ENCODE measurements around the gene KCNS3.

GRCh38 chr2:17839959-17840358, 38.5 kb upstream of the KCNS3 start:
- no peak for TF ChIP-seq EZH2 (IDR thresholded peaks at IDR 0.05; ENCODE audit: borderline replicate concordance, low read length)
- TF ChIP-seq, protein P1, sequence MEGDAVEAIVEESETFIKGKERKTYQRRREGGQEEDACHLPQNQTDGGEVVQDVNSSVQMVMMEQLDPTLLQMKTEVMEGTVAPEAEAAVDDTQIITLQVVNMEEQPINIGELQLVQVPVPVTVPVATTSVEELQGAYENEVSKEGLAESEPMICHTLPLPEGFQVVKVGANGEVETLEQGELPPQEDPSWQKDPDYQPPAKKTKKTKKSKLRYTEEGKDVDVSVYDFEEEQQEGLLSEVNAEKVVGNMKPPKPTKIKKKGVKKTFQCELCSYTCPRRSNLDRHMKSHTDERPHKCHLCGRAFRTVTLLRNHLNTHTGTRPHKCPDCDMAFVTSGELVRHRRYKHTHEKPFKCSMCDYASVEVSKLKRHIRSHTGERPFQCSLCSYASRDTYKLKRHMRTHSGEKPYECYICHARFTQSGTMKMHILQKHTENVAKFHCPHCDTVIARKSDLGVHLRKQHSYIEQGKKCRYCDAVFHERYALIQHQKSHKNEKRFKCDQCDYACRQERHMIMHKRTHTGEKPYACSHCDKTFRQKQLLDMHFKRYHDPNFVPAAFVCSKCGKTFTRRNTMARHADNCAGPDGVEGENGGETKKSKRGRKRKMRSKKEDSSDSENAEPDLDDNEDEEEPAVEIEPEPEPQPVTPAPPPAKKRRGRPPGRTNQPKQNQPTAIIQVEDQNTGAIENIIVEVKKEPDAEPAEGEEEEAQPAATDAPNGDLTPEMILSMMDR (IDR thresholded peaks at IDR 0.05; ENCODE audit: low read length): no peak
